LHCN-M2 (cell line): ENCODE data around the gene FSTL1. TPM values are rescaled to one million over a fixed set of nuclear protein-coding genes. Genes with fewer than 3 reads are reported as not detected.

Source experiments
- DNase-seq: peaks from one replicate; pipeline ENCODE4 v3.0.0-alpha.2; 2012; ENCODE audit warnings: low read depth
- total RNA-seq: library from RNA; depleted of rRNA; stranded (reverse); fragments of >200 nt; gene quantifications from 2 replicates; pipeline ENCODE4 v1.2.3, GENCODE V29; 2014; rRNA removed

Gene FSTL1
- total RNA-seq, 1 experiment from 2014 or later, result 194 TPM

DNA sequence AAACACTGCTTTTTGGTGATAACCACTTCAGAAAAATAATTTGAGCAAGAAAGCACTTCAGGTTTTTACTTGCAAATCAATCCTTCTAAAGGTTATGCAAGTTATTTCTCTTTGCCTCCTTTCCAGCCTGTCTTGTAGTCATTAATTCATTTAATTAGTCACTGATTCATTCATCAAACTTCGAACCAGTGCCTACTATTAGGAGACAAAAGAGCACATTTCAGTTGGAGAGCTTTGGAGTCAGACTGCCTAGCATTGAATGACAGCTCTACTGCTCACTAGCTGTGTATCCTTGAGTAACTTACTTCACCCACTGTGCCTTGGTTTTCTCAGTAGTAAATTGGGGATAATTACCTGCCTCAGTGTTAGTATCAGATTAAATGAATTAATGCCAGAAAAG lies 86.7 kb downstream of the FSTL1 start:
- DNase-seq, result no peak

- DNase-seq, result no peak
Observed at GRCh38 chr3:120357807-120358206, 93.0 kb downstream of the FSTL1 start.

DNA sequence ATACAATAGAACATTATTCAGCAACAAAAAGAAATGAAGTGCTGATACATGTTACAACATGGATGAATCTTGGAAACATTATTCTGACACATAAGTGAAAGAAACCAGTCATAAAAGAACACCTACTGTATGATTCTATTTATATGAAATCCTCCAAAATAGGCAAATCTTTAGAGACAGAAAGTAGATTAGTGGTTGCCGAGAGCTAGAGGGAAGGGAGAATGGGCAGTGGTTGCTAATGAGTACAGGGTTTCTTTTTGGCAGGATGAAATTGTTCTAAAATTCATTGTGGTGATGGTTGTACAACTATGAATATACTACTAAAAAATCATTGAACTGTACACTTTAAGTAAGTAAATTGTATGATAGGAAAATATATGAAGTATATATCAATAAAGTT lies 95.3 kb downstream of the FSTL1 start:
- no peak for DNase-seq

DNA sequence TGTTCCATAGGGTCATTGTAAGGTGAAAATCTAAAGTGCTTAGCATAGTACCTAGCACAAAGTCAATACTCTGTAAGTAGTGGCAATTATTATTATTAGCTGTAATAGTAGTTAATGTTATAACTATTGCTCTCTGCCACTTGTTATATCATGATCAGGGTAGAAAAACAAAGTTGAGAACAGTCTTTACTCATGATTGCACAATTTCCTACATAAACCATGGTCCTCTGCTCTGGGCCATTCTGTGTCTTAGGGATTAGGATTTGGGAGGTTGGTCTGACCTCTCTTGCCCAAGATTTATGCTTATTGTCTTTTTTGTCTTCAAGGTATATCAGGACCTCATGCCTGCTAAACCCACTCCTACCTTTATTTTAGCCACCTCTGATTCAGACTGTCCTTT lies 97.3 kb downstream of the FSTL1 start:
- no peak for DNase-seq

DNA sequence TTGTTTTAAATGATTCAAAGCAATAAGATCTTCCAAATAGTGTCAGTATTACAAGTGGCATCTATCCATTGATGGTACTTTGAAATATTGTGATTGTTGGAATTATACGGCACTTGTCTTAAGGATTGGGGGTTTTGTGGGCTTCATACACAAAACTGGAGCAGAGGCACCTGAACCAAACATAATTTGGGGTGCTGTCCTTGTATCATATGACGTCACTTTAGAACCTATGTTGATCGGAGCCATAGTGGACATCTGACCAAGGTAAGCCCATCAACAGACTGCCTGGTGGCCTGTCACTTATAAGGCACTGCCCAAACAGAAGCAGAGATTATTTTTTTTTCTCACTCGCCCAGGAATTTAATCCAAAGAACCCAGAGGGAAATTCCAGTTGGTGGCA lies 98.8 kb downstream of the FSTL1 start:
- DNase-seq, result no peak

- peak; percentile 73 for DNase-seq
Observed at GRCh38 chr3:120350401-120350941, 100.3 kb downstream of the FSTL1 start.

DNA sequence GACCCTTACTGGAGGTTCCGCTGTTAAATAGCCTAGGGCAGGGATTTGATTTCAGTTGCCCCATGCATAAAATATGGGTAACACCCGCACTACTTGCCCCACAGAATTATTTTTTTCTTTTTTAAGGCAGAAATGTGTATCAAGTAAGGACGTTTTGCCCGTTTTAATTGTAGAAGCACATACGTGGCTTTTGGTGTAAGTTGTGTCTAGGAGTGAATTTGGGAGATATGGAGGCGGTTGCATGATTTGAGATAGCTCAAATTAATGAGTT lies 101.0 kb downstream of the FSTL1 start:
- no peak for DNase-seq

DNA sequence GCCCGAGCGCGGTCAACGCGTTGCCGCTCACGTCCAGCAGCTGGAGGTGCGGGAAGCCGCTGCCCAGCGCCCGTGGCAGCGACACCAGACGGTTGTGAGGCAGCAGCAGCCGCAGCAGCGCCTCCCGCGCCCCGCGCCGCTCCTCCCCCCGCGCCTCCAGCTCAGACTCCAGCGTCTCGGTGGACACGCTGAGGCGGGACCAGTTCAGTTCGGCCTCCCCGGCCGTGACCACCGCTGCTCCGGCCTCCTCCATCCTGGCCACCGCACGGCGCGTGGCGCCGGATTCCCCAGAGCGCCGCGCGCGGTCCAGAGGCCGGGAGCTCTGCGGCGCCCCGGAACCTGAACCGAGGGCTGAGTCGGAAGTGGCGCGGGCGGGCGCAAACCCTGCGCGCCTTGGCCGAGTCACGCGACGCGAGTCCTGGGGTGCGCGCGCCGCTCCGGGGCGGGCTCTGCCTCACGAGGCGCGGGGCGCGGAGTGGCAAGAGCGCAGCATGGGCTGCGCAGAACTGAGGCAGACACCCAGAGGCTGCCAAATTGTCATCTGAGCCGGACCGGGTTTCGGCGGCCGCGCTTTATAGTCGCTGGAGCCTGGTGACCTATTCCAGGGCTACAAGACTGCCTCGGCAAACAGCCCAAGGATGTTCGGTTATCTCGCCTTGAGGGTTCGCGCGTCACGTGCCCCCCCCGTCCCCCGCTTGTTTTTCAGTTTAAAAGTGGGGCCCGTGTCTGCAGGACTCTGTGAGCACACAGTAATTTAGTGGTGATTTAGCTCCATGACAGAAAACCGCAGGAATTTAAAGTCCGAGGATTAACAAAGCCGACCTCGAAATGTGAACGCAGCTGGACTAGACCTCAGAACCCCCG lies 101.6 kb downstream of the FSTL1 start, which contains the start of gene LRRC58:
Gene LRRC58, minus strand, starts transcription at position 364 of the 864 bp plus-strand sequence. Its CDS starts 111 bp downstream, at position 253.
- peak; percentile 96 for DNase-seq

DNA sequence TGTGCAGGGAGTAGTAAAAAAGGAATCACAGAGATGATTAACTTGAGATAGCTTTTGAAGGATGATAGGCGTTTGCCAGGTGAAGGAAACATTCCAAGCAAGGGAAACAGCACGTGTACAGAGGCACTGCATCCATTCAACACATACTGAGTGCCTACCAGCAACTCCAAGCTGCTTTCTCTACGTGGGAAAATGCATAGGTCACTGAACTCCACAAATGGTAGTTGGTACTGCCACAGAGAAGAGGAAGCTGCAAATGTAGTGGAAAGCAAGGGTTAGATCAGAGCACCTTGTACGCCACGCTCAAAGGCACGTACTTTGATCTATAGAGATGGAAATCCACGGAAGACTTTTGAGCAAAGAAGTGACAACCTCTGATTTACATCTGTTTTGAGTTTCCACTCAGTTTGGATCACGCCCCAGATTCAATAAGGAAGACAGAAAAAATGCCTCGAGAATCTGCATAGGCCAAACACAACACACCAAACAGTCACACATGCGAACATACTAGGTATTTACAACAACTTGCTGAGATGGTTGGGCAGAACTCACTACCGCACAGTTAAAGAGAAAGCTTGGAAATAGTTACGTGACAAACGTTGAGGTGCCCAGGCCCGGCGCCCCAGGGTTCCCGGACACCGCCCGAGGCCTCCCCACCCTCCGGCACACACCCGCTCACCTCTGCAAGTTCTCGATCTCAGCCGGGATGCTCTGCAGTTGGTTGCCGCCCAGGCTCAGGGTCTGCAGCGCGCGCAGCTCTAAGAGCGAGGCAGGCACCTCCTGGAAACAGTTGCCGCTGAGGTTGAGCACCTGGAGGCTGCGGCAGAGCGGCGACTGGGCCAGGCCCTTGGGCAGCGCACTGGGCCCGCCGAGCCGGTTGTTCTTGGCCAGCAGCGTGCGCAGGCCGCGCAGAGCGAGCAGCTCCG lies 102.5 kb downstream of the FSTL1 start:
- no peak for DNase-seq

DNA sequence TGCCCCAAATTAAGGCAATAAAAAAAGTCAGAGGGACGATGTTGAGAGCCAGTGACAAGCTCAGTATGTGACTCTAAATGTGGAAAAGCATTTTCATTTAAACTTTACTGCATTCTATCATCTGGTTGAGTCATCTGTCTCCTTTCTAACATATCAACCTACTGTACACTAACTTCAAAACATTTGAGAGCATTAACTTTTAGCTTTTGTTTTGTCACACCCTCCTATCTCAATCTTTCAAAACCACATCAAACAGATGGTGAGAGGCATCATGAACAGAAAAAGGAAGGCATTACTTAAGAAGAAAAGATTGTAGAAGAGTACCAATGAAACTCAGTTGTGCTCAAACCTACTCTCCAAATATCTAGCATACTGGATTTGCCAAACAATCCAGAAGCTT lies 106.4 kb downstream of the FSTL1 start:
- peak; percentile 66 for DNase-seq

Other genes with a start within 250 kb of the FSTL1 start
- 1.5 TPM in 2 replicates for gene GPR156, start 165.8 kb downstream of the FSTL1 start, total RNA-seq
- 34.2 and 35.1 TPM in 2 replicates for gene LRRC58, start 101.6 kb downstream of the FSTL1 start, total RNA-seq
- 60.4 and 90.0 TPM in 2 replicates for gene NDUFB4, start 145.3 kb upstream of the FSTL1 start, total RNA-seq
- gene HGD, start 231.2 kb upstream of the FSTL1 start, total RNA-seq, result 0.06 TPM in 2 replicates